H1 (cell line): Measurements from ENCODE around the gene EXOC2.

Experiments used
- CHD1 ChIP-seq: IDR thresholded peaks from 2 replicates; pipeline ENCODE4 v1.6.1; 2012; ENCODE audit warnings: low read depth, low read length, improper control_type of control experiment
- SP1 ChIP-seq: IDR thresholded peaks from 2 replicates; pipeline ENCODE4 v1.6.1; 2011; ENCODE audit warnings: low read depth, low read length
- TAF1 ChIP-seq: IDR thresholded peaks from 2 replicates; pipeline ENCODE4 v1.6.1; 2011; ENCODE audit warnings: mild to moderate bottlenecking, low read depth, low read length
- TAF7 ChIP-seq: optimal IDR thresholded peaks from 2 replicates; pipeline ENCODE3; 2011; ENCODE audit warnings: low read depth, mild to moderate bottlenecking, inconsistent platforms, low read length, moderate library complexity, borderline replicate concordance
- YY1 ChIP-seq: IDR thresholded peaks from 2 replicates; pipeline ENCODE4 v1.6.1; 2011; ENCODE audit warnings: low read depth, mild to moderate bottlenecking, low read length
- TF ChIP-seq, protein P1 (sequence below), 3 experiments: IDR thresholded peaks; 1 replicate in 2 of 3; 2 replicates in 1 of 3; pipeline versions ENCODE4 v1.5.1 to v1.6.1; 2011; ENCODE audit warnings: low read length in 3 of 3, mild to moderate bottlenecking in 3 of 3, inconsistent platforms in 2 of 3, low read depth in 1 of 3, moderate library complexity in 1 of 3; ENCODE audit not compliant: insufficient read depth in 1 of 3; ENCODE audit errors: control extremely low read depth in 1 of 3

DNA sequence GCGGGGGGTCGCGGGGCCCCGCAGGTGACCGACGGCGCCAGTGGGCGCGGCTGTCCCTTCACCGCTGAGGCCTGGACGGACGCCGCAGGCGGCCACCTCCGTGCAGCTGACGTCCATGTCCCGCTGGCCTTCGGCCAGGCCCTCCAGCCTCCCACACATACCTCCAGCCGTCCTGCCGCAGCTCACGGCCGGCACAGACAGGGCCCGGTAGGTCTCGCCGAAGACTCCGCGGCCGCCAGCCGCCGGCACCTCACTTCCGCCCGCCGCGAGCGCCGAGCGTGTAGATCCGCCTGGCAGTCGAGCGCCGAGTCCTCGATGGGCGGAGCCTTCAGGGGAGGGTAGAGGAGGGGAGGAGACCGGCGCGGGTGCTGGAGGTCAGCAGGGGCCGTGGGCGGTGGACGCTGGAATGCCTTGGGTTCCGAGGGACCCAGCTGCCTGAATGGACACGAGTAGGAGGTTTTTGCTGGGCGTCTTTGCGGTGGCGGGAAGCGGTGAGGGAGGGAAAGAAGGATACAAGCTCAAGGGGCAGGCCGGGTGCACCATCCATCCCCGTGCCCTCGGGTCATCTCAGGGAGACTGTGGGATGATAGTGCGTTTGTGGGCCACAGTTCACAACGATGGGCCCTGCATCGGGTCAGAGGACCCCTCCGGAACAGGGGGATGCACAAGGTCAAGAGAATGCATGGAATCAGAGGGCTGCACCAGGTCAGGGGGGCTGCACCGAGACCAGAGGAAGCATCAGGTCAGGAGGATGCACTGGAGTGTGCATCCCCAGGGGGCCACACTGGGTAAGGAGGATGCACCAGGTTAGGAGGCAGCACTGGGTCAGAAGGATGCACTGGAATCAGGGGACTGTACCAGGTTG, at the start of gene EXOC2:
- TF ChIP-seq SP1 (no peak), YY1 (peak; percentile 79), TAF1 (peak; percentile 67), CHD1 (no peak), TAF7 (peak; percentile 60)
- TF ChIP-seq, protein P1, sequence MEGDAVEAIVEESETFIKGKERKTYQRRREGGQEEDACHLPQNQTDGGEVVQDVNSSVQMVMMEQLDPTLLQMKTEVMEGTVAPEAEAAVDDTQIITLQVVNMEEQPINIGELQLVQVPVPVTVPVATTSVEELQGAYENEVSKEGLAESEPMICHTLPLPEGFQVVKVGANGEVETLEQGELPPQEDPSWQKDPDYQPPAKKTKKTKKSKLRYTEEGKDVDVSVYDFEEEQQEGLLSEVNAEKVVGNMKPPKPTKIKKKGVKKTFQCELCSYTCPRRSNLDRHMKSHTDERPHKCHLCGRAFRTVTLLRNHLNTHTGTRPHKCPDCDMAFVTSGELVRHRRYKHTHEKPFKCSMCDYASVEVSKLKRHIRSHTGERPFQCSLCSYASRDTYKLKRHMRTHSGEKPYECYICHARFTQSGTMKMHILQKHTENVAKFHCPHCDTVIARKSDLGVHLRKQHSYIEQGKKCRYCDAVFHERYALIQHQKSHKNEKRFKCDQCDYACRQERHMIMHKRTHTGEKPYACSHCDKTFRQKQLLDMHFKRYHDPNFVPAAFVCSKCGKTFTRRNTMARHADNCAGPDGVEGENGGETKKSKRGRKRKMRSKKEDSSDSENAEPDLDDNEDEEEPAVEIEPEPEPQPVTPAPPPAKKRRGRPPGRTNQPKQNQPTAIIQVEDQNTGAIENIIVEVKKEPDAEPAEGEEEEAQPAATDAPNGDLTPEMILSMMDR (IDR thresholded peaks at IDR 0.05; ENCODE audit: control extremely low read depth in 1 of 3, insufficient read depth in 1 of 3, low read depth in 1 of 3, low read length in 3 of 3): peak; percentile 84 to 99 (median 85)
